GM19395 (cell line): ENCODE results near the gene GORASP2.
"Not testable (repeated sequence)": the region's sequence is repeated elsewhere in the genome, so short reads cannot be mapped to it uniquely, and the experiment has no call there.

Source experiments
- ATAC-seq: cut with Tn5 transposase; IDR thresholded peaks from one replicate; pipeline ENCODE4 v1.9.1; 2021; ENCODE audit warnings: mild to moderate bottlenecking, moderate library complexity; ENCODE audit not compliant: unreplicated experiment

The GORASP2 gene

GRCh38 chr2:170928824-170929685, at the start of gene GORASP2:
Gene GORASP2 (plus strand): TSS chr2:170929253. CDS start chr2:170929341, 88 bp downstream.
- ATAC-seq, result peak; percentile 92

GRCh38 chr2:170881840-170882239, 47.2 kb upstream of the GORASP2 start:
- no peak for ATAC-seq

GRCh38 chr2:170882758-170883157, 46.3 kb upstream of the GORASP2 start:
- ATAC-seq, result no peak

- ATAC-seq, result no peak
Measured at GRCh38 chr2:170883683-170884082, 45.4 kb upstream of the GORASP2 start.

- no peak for ATAC-seq
Measured at GRCh38 chr2:170885130-170885791, 43.8 kb upstream of the GORASP2 start.

- no peak for ATAC-seq
Measured at GRCh38 chr2:170886386-170886785, 42.7 kb upstream of the GORASP2 start.

GRCh38 chr2:170887496-170887895, 41.6 kb upstream of the GORASP2 start:
- ATAC-seq, result no peak

- no peak for ATAC-seq
Measured at GRCh38 chr2:170887896-170888295, 41.2 kb upstream of the GORASP2 start.

- ATAC-seq, result no peak
Measured at GRCh38 chr2:170891893-170892292, 37.2 kb upstream of the GORASP2 start.

GRCh38 chr2:170892391-170892951, 36.6 kb upstream of the GORASP2 start:
- no peak for ATAC-seq

- ATAC-seq, result no peak
Measured at GRCh38 chr2:170895023-170895757, 33.9 kb upstream of the GORASP2 start.

GRCh38 chr2:170896622-170897021, 32.4 kb upstream of the GORASP2 start:
- ATAC-seq, result no peak

GRCh38 chr2:170897108-170897507, 31.9 kb upstream of the GORASP2 start:
- ATAC-seq, result no peak

GRCh38 chr2:170905864-170906263, 23.2 kb upstream of the GORASP2 start:
- ATAC-seq, result no peak

- no peak for ATAC-seq
Measured at GRCh38 chr2:170911314-170911889, 17.7 kb upstream of the GORASP2 start.

- not testable (repeated sequence) for ATAC-seq
Measured at GRCh38 chr2:170914994-170915666, 13.9 kb upstream of the GORASP2 start.

- no peak for ATAC-seq
Measured at GRCh38 chr2:170917219-170917913, 11.7 kb upstream of the GORASP2 start.

- ATAC-seq, result no peak
Measured at GRCh38 chr2:170917957-170918356, 11.1 kb upstream of the GORASP2 start.

- ATAC-seq, result not testable (repeated sequence)
Measured at GRCh38 chr2:170921873-170922272, 7.2 kb upstream of the GORASP2 start.
